Stimulated activated CD8-positive, alpha-beta memory T cell treated with anti-CD3 and anti-CD28 coated beads, Interleukin-7, amount 100 ng/mL, for 48 hours (primary cell): ENCODE data around the gene WNT1.

ENCODE experiments used
- DNase-seq, 2 donors: peaks; one replicate each; pipeline ENCODE4 v3.0.0-alpha.2; 2020; ENCODE audit warnings: low read depth in 1 of 2; ENCODE audit errors: extremely low read depth in 1 of 2

The WNT1 gene

DNA sequence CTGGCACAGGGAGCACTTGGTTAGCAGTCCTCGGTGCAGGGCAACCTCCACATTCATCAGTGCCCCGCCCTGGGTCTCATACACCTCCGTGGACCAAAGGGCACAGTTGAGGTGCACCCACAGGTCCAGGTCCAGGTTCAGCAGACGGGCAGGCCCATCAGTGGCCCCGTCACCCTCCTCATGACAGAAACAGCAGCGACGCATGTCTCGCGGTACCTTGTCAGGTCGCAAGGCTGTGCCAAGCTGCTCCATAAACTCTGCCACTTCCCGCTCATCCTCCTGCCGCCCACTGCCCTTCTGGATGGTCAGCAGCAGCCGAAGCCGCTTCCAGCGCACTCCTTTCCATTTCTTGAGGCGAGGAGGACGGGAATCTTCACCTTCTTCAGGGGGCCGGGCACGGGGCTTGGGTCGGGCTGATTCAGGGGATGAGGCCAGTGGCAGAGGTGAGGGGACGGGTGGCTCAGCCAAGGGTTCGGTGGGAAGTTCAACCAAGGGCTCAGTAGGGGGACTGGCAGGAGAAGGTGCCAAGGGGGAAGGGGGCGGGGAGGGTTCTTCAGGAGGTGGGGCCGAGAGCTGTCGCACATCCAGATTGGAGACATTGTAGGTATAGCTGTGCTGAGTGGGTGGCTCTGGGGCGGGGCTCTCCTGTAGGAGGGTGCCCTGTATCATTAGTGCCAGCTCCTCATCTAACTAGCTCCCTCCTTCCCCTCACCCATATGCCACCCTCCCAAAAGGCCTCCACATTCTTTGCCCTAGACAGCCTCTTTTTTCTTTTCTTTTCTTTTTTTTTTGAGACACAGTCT is 48.8 kb downstream of the WNT1 start:
- no peak for DNase-seq

GRCh38 chr12:49027846-49028555 is 49.9 kb downstream of the WNT1 start:
- DNase-seq: no peak

DNA sequence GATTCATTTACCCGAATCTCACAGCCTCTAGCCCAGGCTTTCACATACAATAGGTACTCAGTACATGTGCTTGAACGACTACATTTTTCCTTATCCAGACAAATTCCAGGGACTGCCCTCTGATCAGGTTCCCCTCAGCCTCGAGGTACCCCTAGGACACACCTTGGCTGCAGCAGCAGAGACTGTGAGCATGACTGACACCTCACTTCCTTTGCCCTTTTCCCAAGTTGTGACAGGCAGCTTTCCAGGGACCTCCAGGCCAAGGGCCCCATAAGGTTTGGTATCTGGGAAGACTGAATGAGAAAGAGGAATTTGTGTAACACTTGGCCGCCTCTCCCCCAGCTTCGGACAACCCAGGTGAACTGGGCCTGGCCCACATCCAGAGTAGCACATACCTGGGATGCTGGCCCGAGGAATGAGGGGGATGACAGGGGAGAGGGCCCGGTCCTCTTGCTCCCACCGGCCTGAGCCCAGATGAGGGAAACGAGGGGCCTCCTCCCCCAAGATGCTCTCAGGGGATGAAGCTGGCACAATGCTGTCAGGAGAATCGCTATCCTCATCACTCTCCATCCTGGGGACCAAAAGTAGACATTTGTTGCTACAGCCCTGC is 50.6 kb downstream of the WNT1 start:
- no peak for DNase-seq

- no peak for DNase-seq
Measured at GRCh38 chr12:49030119-49030518, 52.0 kb downstream of the WNT1 start.

DNA sequence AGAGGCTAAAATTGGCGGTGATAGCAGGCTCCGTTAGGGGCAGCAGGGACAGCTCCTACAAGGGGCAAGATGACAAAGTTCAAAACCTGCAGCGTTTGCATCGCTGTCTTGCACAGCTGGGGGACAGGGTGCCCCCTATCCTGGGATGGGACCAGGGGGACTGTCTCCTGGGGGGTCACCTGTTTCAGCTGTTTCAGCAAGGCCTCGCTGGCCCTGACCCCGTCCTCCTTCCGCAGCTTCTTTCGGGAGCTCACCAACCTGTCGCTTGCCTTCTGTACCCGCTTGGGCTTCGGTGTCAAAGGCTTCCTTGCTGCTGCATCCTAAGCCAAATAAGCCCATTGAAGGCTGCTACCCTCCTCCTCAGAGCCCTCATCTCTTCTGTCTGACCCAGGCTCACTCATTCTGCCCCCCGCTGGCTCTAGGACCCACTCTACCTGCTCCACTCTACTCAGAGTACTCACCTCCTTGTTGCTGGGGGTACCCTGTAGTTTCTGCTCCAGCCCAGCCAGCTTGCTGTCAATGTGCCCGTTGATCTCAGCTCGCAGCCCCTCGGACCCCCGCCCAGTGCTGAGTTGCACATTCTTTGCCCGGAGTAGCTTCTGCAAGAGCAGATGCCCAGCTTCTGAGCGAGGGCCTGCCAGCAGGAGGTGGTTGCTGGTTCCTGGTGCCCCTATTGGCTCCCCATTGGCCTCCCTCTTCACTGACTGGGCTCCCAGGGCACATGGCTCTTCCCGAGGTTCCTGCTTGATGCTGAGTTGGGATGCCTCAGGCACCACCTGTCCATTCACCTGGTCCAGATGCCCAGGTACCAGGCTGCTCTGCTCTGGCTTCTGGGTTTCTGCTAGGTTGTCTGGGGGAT is 52.8 kb downstream of the WNT1 start:
- DNase-seq: no peak

DNA sequence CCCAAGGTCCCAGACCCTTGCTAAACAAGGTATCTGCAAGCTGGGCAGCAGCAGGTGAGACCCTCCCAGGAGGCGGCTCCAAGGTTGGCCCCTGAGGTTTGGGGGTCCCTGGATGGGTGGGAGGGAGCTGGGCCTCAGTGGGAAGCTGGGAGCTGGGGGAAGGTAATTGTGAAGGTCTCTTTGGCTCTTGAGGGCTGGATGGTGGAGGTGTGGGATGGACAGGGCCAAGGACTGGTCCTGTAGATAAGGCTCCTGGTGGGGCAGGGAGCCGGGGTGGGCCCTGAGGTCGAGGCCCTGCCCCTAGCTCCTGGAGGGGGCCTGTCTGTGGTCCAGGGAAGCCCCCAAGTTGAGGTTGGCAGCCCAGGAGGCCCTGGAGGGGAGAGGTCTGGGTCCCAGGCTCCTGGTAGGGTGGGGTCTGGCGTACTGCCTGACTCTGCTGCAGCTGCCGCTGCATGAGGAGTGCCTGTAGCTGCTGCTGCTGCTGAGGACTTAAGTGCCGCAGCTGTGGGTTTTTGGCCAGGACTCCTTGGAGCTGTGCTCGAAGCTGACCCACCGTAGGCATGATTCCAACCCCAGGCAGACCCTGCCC is 53.5 kb downstream of the WNT1 start:
- no peak for DNase-seq
